Lower leg skin (tissue), 3 donors: ENCODE data around the gene MKLN1.

Experiments
- CTCF ChIP-seq, 3 donors: fragments of 450-650 bp; IDR thresholded peaks; one replicate each; pipeline ENCODE4 v1.5.1; 2016; ENCODE audit warnings: antibody characterized with exemption in 3 of 3, mild to moderate bottlenecking in 3 of 3, moderate library complexity in 2 of 3
- POLR2A ChIP-seq, 2 donors: fragments of 450-650 bp; IDR thresholded peaks; one replicate each; pipeline ENCODE4 v1.6.1; 2016 to 2017; ENCODE audit warnings: antibody characterized with exemption in 2 of 2, mild to moderate bottlenecking in 1 of 2, moderate library complexity in 1 of 2

GRCh38 chr7:131543298-131543697, 215.6 kb downstream of the MKLN1 start:
- TF ChIP-seq POLR2A (IDR thresholded peaks at IDR 0.05) (no peak), CTCF (IDR thresholded peaks at IDR 0.05) (no peak)
